Ishikawa (cell line): Measurements from ENCODE around the gene EDC3.

Experiments used
- EGR1 ChIP-seq: IDR thresholded peaks from 2 replicates; pipeline ENCODE4 v1.6.1; 2012
- EP300 ChIP-seq: IDR thresholded peaks from 2 replicates; pipeline ENCODE4 v1.6.1; 2012; ENCODE audit warnings: borderline replicate concordance
- FOXM1 ChIP-seq: IDR thresholded peaks from 2 replicates; pipeline ENCODE4 v1.6.1; 2012; ENCODE audit warnings: low read depth, borderline replicate concordance
- RAD21 ChIP-seq: IDR thresholded peaks from 2 replicates; pipeline ENCODE4 v1.6.1; 2012; ENCODE audit warnings: low read depth
- TAF1 ChIP-seq: IDR thresholded peaks from 2 replicates; pipeline ENCODE4 v1.6.1; 2012; ENCODE audit warnings: low read depth, mild to moderate bottlenecking
- TEAD4 ChIP-seq: IDR thresholded peaks from 2 replicates; pipeline ENCODE4 v1.6.1; 2012
- ZBTB7A ChIP-seq: IDR thresholded peaks from 2 replicates; pipeline ENCODE4 v1.6.1; 2012; ENCODE audit warnings: low read depth

GRCh38 chr15:74716651-74717050, 20.8 kb upstream of the EDC3 start:
- no peak for TF ChIP-seq FOXM1
- TF ChIP-seq EGR1, result no peak
- no peak for TF ChIP-seq ZBTB7A
- TF ChIP-seq TEAD4, result no peak
- TF ChIP-seq EP300, result no peak
- TF ChIP-seq RAD21, result no peak
- no peak for TF ChIP-seq TAF1
